K562 (cell line): Measurements from ENCODE around the gene ADTRP. TPM values are rescaled to one million over a fixed set of nuclear protein-coding genes. Genes with fewer than 3 reads are reported as not detected.

Experiments used
- ATAC-seq: fragments of 200-7000 bp; cut with Tn5 transposase; 3 replicates; pipeline ENCODE4 v1.9.1; 2020; ENCODE audit warnings: moderate library complexity
- BruUV-seq: library from RNA; stranded (reverse); fragments of 400-500 nt; replicated peaks from 2 replicates; lab custom pipeline; 2021; lab: Mats Ljungman, UMichigan
- CTCF ChIA-PET: fragments of 300-600 bp; formaldehyde crosslinking; extraction: SDS; loops from one replicate; lab custom pipeline; 2021; ENCODE audit warnings: low intra/inter-chr PET ratio; lab: Yijun Ruan, JAX
- POLR2A ChIA-PET: fragments of 300-600, 350-650 bp; sonication (Branson Sonifier 250); formaldehyde crosslinking; extraction: SDS; loops from one replicate; lab custom pipeline; 2021; ENCODE audit warnings: antibody characterized with exemption, inconsistent platforms; lab: Yijun Ruan, JAX
- DNase-seq, 4 experiments: peaks; one replicate each; pipeline versions ENCODE4 v3.0.0 to v3.0.0-alpha.2; 2011 to 2018; ENCODE audit warnings: low spot score in 3 of 4, mixed read lengths in 3 of 4; ENCODE audit errors: extremely low read depth in 1 of 4
- FAIRE-seq: peaks from 2 replicates; lab custom pipeline; 2011; peaks lifted over from hg19 to GRCh38; lab: Jason Lieb, UNC
- H2AFZ ChIP-seq: 2 replicates; pipeline ENCODE4 v1.6.0; 2011; ENCODE audit warnings: low read depth, low read length, control low read depth, inconsistent platforms
- H3K27ac ChIP-seq: fragments of 200-600 bp; 3 replicates; pipeline ENCODE4 v1.8.0; 2011; ENCODE audit warnings: low read depth, mild to moderate bottlenecking, control low read depth, inconsistent platforms, low read length, moderate library complexity, mixed read lengths; ENCODE audit errors: extremely low read depth
- H3K27me3 ChIP-seq, 2 experiments: fragments of 300-600 bp in 1 of 2; 2 replicates in 1 of 2; 3 replicates in 1 of 2; pipeline versions ENCODE4 v1.6.0 to v1.8.0; 2011; ENCODE audit warnings: inconsistent platforms in 2 of 2, low read length in 2 of 2, mild to moderate bottlenecking in 1 of 2, mixed read lengths in 1 of 2, moderate library complexity in 1 of 2; ENCODE audit not compliant: control insufficient read depth in 2 of 2, insufficient read depth in 2 of 2
- H3K36me3 ChIP-seq: fragments of 300-600 bp; 3 replicates; pipeline ENCODE4 v1.8.0; 2011; ENCODE audit warnings: mild to moderate bottlenecking, low read length, inconsistent platforms; ENCODE audit not compliant: control insufficient read depth, insufficient read depth
- H3K4me1 ChIP-seq, 2 experiments: fragments of 200-600 bp in 1 of 2; replicated peaks in 1 of 2; 2 replicates in 1 of 2; 3 replicates in 1 of 2; pipeline versions ENCODE4 v1.5.1 to v1.8.0; 2011; ENCODE audit warnings: inconsistent platforms in 2 of 2, low read length in 2 of 2, mild to moderate bottlenecking in 1 of 2, mixed read lengths in 1 of 2, moderate library complexity in 1 of 2; ENCODE audit not compliant: control insufficient read depth in 2 of 2, insufficient read depth in 2 of 2
- H3K4me2 ChIP-seq: 2 replicates; pipeline ENCODE4 v1.6.1; 2011; ENCODE audit warnings: low read length, control low read depth, inconsistent platforms, mixed read lengths; ENCODE audit not compliant: insufficient read depth
- H3K4me3 ChIP-seq: fragments of 200-600 bp; sonication (generic), shearing (Covaris generic); 2 replicates; pipeline ENCODE4 v1.5.1; 2016; ENCODE audit warnings: control low read depth, inconsistent platforms
- H3K79me2 ChIP-seq: fragments of 200-600 bp; 3 replicates; pipeline ENCODE4 v1.8.0; 2011; ENCODE audit warnings: low read length, inconsistent platforms; ENCODE audit not compliant: control insufficient read depth, insufficient read depth
- H3K9ac ChIP-seq, 2 experiments: 2 replicates each; pipeline versions ENCODE4 v1.6.0 to v1.6.1; 2011; ENCODE audit warnings: low read depth in 2 of 2, low read length in 2 of 2, control low read depth in 1 of 2, inconsistent platforms in 1 of 2, mild to moderate bottlenecking in 1 of 2, mixed read lengths in 1 of 2; ENCODE audit not compliant: insufficient read depth in 1 of 2
- H3K9me1 ChIP-seq: one replicate; pipeline ENCODE4 v1.6.0; 2011; ENCODE audit warnings: inconsistent platforms, mild to moderate bottlenecking, low read length, moderate library complexity; ENCODE audit not compliant: control insufficient read depth, insufficient read depth
- H3K9me3 ChIP-seq: replicated peaks from 2 replicates; pipeline ENCODE4 v1.5.1; 2011; ENCODE audit warnings: low read depth, low read length, inconsistent platforms; ENCODE audit not compliant: control insufficient read depth, insufficient read depth
- H4K20me1 ChIP-seq: replicated peaks from 2 replicates; pipeline ENCODE4 v1.6.1; 2011; ENCODE audit warnings: low read length, inconsistent platforms, mixed read lengths; ENCODE audit not compliant: control insufficient read depth, insufficient read depth
- CBX8 ChIP-seq: fragments of 200-600 bp; sonication (generic); IDR thresholded peaks from 2 replicates; pipeline ENCODE4 v1.6.1; 2012; ENCODE audit warnings: borderline replicate concordance, mixed run types, low read depth, mild to moderate bottlenecking, moderate library complexity, mixed read lengths, low read length, control low read depth, inconsistent platforms; ENCODE audit not compliant: poor library complexity, severe bottlenecking; ENCODE audit errors: extremely low read depth
- DMBX1 ChIP-seq: fragments of 250-450 bp; sonication (Bioruptor Pico); IDR thresholded peaks from 2 replicates; pipeline ENCODE4 v1.8.0; 2022; ENCODE audit warnings: inconsistent platforms, mild to moderate bottlenecking, moderate library complexity, borderline replicate concordance
- FUS ChIP-seq: fragments of 200-400 bp; formaldehyde crosslinking; optimal IDR thresholded peaks from 2 replicates; pipeline ENCODE3; 2017; ENCODE audit warnings: low read depth, low read length
- KLF10 ChIP-seq: fragments of 250-450 bp; sonication (Bioruptor Pico); IDR thresholded peaks from 2 replicates; pipeline ENCODE4 v1.6.1; 2021; ENCODE audit warnings: matching md5 sums
- MECOM ChIP-seq: fragments of 250-450 bp; sonication (Bioruptor Pico); IDR thresholded peaks from 2 replicates; pipeline ENCODE4 v1.8.0; 2022; ENCODE audit warnings: inconsistent platforms
- STAT5A ChIP-seq: IDR thresholded peaks from 2 replicates; pipeline ENCODE4 v1.6.1; 2012; ENCODE audit warnings: low read length, inconsistent platforms, borderline replicate concordance
- ZNF740 ChIP-seq, 3 experiments: fragments of 200-800 bp in 1 of 3; sonication (Bioruptor generic) in 1 of 3; sonication (generic) in 1 of 3; formaldehyde crosslinking in 1 of 3; IDR thresholded peaks; 2 replicates each; pipeline versions ENCODE4 v1.6.1 to v1.8.0; 2016 to 2022; ENCODE audit warnings: mild to moderate bottlenecking in 2 of 3, missing compliant biosample characterization in 2 of 3, missing genetic modification characterization in 2 of 3, missing genetic modification reagents in 1 of 3
- ZNF79 ChIP-seq: fragments of 250-450 bp; sonication (Bioruptor Pico); IDR thresholded peaks from 2 replicates; pipeline ENCODE4 v1.4.0; 2020; ENCODE audit warnings: low read depth, mild to moderate bottlenecking, moderate library complexity
- WGBS: fragments of 100-300 bp; shearing (Covaris generic); methylation state at CpG from one replicate; pipeline ENCODE4 v1.1.6; 2016; ENCODE audit warnings: low coverage, mixed read lengths; ENCODE audit not compliant: insufficient coverage; ENCODE audit errors: missing lambda C conversion rate; 5-methylcytosine and 5-hydroxymethylcytosine counted together
- in situ Hi-C: fragments of 300-500 bp; cut with MboI; formaldehyde crosslinking; loops from 4 replicates; pipeline ENCODE4 v1.15.0; 2018; ENCODE audit warnings: inconsistent platforms, mixed read lengths
- intact Hi-C: fragments of 100-400 bp; cut with micrococcal nuclease; formaldehyde crosslinking; loops from 2 replicates; pipeline ENCODE4 v1.14.2; 2022
- polyA plus RNA-seq, 8 experiments: library from polyadenylated mRNA; depleted of rRNA in 4 of 8; stranded (reverse) in 5 of 8; unstranded in 3 of 8; fragments of >200 nt; fragmentation: Nextera tagmentation in 2 of 8; fragmentation: Illumina TruSeq in 1 of 8; extraction: Ambion mirVana in 2 of 8; extraction: Trizol in 1 of 8; gene quantifications; 2 replicates each; pipeline versions ENCODE4 v1.2.1 to v1.2.3, GENCODE V29; 2011 to 2014; ENCODE audit warnings: inconsistent platforms in 1 of 8, missing spikeins in 1 of 8
- total RNA-seq, 7 experiments: library from RNA; depleted of rRNA in 6 of 7; stranded (reverse); fragments of >200 nt in 6 of 7; fragmentation: Illumina TruSeq in 2 of 7; extraction: Trizol in 2 of 7; gene quantifications; 2 replicates each; pipeline versions ENCODE4 v1.2.1 to v1.2.3, GENCODE V29; 2011 to 2021; ENCODE audit warnings: low replicate concordance in 1 of 7
- TF ChIP-seq, protein P1 (sequence below), 2 experiments: fragments of 450-650 bp in 1 of 2; sonication (generic) in 1 of 2; formaldehyde crosslinking in 1 of 2; IDR thresholded peaks in 1 of 2; conservative IDR thresholded peaks in 1 of 2; 2 replicates each; pipeline versions ENCODE4 v1.6.1 to v1.8.1; 2016 to 2023; ENCODE audit warnings: mild to moderate bottlenecking in 2 of 2, moderate library complexity in 2 of 2, inconsistent platforms in 1 of 2, missing genetic modification reagents in 1 of 2

Gene ADTRP
- total and polyA plus RNA-seq, 9 of the 15 experiments (the other 6 are each of a cell fraction or from before 2014, with no cell fraction given): 7.4 to 24.0 (median 13.6) TPM

DNA sequence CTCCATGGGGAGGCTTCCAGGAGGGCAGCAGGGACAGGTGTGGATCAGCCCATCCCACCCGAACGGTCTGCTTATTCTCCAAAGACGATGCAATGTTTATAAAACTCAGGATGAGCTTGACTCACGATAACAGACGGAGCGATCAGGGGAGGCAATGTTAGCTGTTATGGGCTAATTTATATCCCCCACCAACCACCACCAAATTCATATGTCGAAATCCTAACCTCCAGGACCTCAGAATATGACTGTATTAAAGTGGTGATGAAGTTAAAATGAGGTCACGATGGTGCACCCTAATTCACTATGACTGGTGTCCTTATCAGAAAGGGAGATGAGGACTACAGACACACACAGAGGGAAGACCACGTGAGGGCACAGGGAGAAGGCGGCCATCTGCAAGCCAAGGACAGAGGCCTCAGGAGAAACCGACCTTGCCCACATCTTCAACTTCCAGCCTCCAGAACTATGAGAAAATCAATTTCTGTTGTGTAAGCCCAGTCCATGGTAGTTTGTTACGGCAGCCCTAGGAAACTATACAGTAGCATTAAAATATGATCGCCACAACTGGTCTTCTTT is 7.0 kb downstream of the ADTRP start:
- 70% methylated on average over 13 of the region's 13 CpGs for WGBS
- Histone ChIP-seq H4K20me1 (no peaks in the 10 kb centered on the region), H3K9me1 (no peaks in the 10 kb centered on the region), H3K27ac (no peak overlapping the region; the same call in 2 of the 3 replicates), H3K27me3 (no peaks in the 10 kb centered on the region), H3K4me1 (peaks cover 24 to 42% of the 10 kb centered on the region in 2 experiments), H3K4me2 (no peak overlapping the region), H3K9ac (no peak overlapping the region), H3K79me2 (no peaks in the 10 kb centered on the region), H3K9me3 (no peaks in the 10 kb centered on the region), H2AFZ (peak overlapping the region; percentile 42), H3K36me3 (no peaks in the 10 kb centered on the region), H3K4me3 (no peak overlapping the region)
- in situ Hi-C loops (no loop called here), intact Hi-C loops (no loop called here)
- ChIA-PET CTCF (no interaction called here), POLR2A (interaction anchor here (1.0 to 3.9 kb wide), 3 partner anchors 7 to 42 kb away, joined by 3 to 17 read pairs (median 5); partner anchors contain the start of gene ADTRP)
- no peak for FAIRE-seq
- peak in 1 of 4 experiments; percentile 33 for DNase-seq
- 0 out of 3 replicates have a peak, but pooled peaks have one; percentile 4 for ATAC-seq
- BruUV-seq: no TSS peak
- no peak for TF ChIP-seq ZNF79 (CRISPR knock-in tag)
- TF ChIP-seq ZNF740 (CRISPR knock-in tag; IDR thresholded peaks at IDR 0.05): no peak
- no peak for TF ChIP-seq ZNF740 (tag; IDR thresholded peaks at IDR 0.05)
- no peak for TF ChIP-seq MECOM (CRISPR knock-in tag)
- no peak for TF ChIP-seq FUS
- TF ChIP-seq, protein P1, sequence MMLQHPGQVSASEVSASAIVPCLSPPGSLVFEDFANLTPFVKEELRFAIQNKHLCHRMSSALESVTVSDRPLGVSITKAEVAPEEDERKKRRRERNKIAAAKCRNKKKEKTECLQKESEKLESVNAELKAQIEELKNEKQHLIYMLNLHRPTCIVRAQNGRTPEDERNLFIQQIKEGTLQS (IDR thresholded peaks at IDR 0.05): no peak
- TF ChIP-seq, protein P1 (CRISPR knock-in tag; conservative IDR thresholded peaks at IDR 0.05): no peak
- 0 out of 2 replicates have a peak, but pooled peaks have one; percentile 12 for TF ChIP-seq DMBX1 (CRISPR knock-in tag)
- TF ChIP-seq KLF10 (CRISPR knock-in tag): no peak
- TF ChIP-seq STAT5A: no peak
- no peak for TF ChIP-seq CBX8
